KOPT-K1 (cell line): ENCODE results near the gene SENP7.

Source experiments
- H3K27ac ChIP-seq: fragments of 200-600 bp; sonication (generic); 2 replicates; pipeline ENCODE4 v1.5.1; 2016; ENCODE audit warnings: antibody characterized with exemption, mild to moderate bottlenecking, low read depth, low read length; ENCODE audit not compliant: poor library complexity, severe bottlenecking
- H3K36me3 ChIP-seq: fragments of 200-600 bp; sonication (generic); 2 replicates; pipeline ENCODE4 v1.5.1; 2017; ENCODE audit warnings: antibody characterized with exemption, mild to moderate bottlenecking, low read length, moderate library complexity; ENCODE audit not compliant: insufficient read depth
- H3K9me3 ChIP-seq: fragments of 200-600 bp; sonication (generic); 2 replicates; pipeline ENCODE4 v1.5.1; 2017; ENCODE audit warnings: antibody characterized with exemption, low read length, mild to moderate bottlenecking; ENCODE audit not compliant: insufficient read depth, poor library complexity, severe bottlenecking

The SENP7 gene

DNA sequence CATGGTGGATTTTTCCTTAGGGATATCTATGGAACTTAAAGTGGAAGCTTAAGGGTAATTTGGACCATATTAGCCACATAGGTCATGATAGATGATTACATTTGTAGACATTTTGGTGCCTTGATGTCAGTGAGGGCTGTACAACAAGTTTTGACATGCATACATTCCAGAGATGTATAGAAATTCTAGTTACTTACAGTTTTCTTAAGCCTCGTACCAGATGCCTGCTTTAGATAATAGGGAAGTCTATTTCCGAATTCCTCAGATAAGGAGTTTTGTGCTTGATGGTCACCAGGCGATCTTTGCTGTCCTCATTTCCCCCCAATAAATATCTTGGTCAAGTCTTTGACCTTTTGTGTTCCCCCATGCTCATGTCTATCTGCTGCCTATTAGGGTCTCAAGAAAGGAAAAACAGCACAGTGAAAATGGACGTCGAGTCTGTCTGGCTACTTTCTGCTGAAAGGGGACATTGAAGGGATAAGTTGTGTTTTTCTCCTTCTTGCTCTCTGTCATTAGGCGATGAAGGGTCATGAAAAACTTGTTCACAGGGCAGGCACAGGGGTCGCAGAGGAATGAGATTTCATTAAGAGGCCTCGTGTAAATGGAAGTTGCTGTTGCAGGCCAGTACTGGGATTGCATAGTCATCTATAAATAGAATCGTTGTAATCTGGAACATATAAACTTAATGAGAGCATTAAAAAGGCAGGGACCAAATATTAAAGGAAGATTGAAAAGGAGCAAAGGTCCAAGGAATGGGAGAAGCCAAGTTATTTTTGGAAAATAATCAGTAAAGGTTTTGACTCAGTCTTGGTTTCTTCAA lies 20.0 kb upstream of the SENP7 start:
- Histone ChIP-seq H3K9me3 (peaks cover 13% of the 10 kb centered on the region), H3K27ac (no peak overlapping the region)

GRCh38 chr3:101531473-101532086 lies 18.6 kb upstream of the SENP7 start:
- Histone ChIP-seq H3K9me3 (peaks cover 13% of the 10 kb centered on the region), H3K27ac (no peak overlapping the region), H3K36me3 (no peaks in the 10 kb centered on the region)

More for the DNA sequence above, 20.0 kb upstream of the SENP7 start:
- no peaks in the 10 kb centered on the region for H3K36me3 ChIP-seq

GRCh38 chr3:101530686-101531047 lies 17.7 kb upstream of the SENP7 start:
- Histone ChIP-seq H3K36me3 (no peaks in the 10 kb centered on the region), H3K27ac (no peak overlapping the region), H3K9me3 (peaks cover 13% of the 10 kb centered on the region)

GRCh38 chr3:101529816-101530685 lies 17.0 kb upstream of the SENP7 start:
- no peak overlapping the region for H3K27ac ChIP-seq
- no peaks in the 10 kb centered on the region for H3K36me3 ChIP-seq
- H3K9me3 ChIP-seq: peaks cover 13% of the 10 kb centered on the region

GRCh38 chr3:101527906-101528305 lies 14.9 kb upstream of the SENP7 start:
- H3K9me3 ChIP-seq: peaks cover 13% of the 10 kb centered on the region
- no peaks in the 10 kb centered on the region for H3K36me3 ChIP-seq
- H3K27ac ChIP-seq: no peak overlapping the region

DNA sequence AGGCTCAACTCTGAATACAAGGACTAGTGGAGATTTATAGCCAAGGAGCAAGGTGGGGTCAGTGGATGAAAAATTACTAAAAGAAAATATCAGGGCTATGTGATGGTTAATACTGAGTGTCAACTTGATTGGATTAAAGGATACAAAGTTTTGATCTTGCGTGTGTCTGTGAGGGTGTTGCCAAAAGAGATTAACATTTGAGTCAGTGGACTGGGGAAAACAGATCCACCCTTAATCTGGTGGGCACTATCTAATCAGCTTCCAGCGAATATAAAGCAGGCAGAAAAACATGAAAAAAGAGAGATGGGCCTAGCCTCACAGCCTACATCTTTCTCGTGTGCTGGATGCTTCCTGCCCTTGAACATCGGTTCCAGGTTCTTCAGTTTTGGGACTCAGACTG lies 14.4 kb upstream of the SENP7 start:
- H3K36me3 ChIP-seq: no peaks in the 10 kb centered on the region
- H3K27ac ChIP-seq: no peak overlapping the region
- peaks cover 13% of the 10 kb centered on the region for H3K9me3 ChIP-seq

GRCh38 chr3:101521211-101521701 lies 8.2 kb upstream of the SENP7 start:
- Histone ChIP-seq H3K36me3 (no peaks in the 10 kb centered on the region), H3K27ac (peak overlapping the region; percentile 44), H3K9me3 (no peaks in the 10 kb centered on the region)

DNA sequence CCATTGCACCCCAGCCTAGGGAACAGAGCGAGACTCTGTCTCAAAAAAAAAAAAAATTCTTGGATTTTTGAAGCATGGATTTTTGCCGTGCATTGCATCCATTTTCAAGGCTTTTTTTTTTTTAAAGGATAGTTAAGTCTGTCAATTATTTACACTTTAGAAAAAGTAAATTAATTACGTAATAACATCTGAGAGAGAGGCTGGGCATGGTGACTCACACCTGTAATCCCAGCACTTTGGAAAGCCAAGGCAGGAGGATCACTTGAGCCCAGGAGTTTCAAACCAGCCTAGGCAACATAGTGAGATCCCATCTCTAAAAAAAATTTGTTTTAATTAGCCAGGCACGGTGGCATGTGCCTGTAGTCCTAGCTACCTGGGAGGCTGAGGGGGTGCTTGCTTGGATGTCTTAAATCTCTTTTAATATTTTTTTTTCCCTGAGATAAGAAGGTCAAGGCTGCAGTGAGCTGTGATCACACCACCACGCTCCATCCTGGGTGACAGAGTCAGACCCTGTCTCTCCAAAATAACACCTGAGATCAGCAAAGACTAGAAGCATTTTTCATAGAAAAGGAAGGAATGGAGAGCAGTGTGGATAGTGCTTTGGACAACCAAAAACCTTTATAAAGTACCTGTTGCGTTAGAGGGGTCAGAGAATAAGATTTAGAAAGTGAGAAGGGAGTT lies 6.8 kb upstream of the SENP7 start:
- no peak overlapping the region for H3K27ac ChIP-seq
- H3K9me3 ChIP-seq: no peaks in the 10 kb centered on the region
- no peaks in the 10 kb centered on the region for H3K36me3 ChIP-seq

- no peak overlapping the region for H3K27ac ChIP-seq
- no peaks in the 10 kb centered on the region for H3K9me3 ChIP-seq
- no peaks in the 10 kb centered on the region for H3K36me3 ChIP-seq
These were observed 5.4 kb upstream of the SENP7 start for GRCh38 chr3:101518421-101518871.

GRCh38 chr3:101513419-101513986 lies 491 bp upstream of the SENP7 start:
- Histone ChIP-seq H3K27ac (peak overlapping the region; percentile 78), H3K36me3 (no peaks in the 10 kb centered on the region), H3K9me3 (no peaks in the 10 kb centered on the region)

- H3K36me3 ChIP-seq: no peaks in the 10 kb centered on the region
- H3K27ac ChIP-seq: peak overlapping the region; percentile 78
- H3K9me3 ChIP-seq: no peaks in the 10 kb centered on the region
These were observed 691 bp downstream of the SENP7 start for GRCh38 chr3:101512396-101512645.

GRCh38 chr3:101509811-101510210 lies 3.2 kb downstream of the SENP7 start:
- Histone ChIP-seq H3K36me3 (no peaks in the 10 kb centered on the region), H3K9me3 (no peaks in the 10 kb centered on the region), H3K27ac (no peak overlapping the region)

- no peaks in the 10 kb centered on the region for H3K36me3 ChIP-seq
- no peak overlapping the region for H3K27ac ChIP-seq
- H3K9me3 ChIP-seq: no peaks in the 10 kb centered on the region
These were observed 3.7 kb downstream of the SENP7 start for GRCh38 chr3:101509281-101509680.

GRCh38 chr3:101501783-101502182 lies 11.2 kb downstream of the SENP7 start:
- Histone ChIP-seq H3K27ac (no peak overlapping the region), H3K36me3 (0 out of 2 replicates have a peak, but pooled peaks cover 6% of the 10 kb centered on the region), H3K9me3 (no peaks in the 10 kb centered on the region)
